ENCODE results near the gene RELL2.
A peak's percentile ranks its signal among the peaks of the same experiment; 100 is the strongest.

Gene RELL2, protein sequence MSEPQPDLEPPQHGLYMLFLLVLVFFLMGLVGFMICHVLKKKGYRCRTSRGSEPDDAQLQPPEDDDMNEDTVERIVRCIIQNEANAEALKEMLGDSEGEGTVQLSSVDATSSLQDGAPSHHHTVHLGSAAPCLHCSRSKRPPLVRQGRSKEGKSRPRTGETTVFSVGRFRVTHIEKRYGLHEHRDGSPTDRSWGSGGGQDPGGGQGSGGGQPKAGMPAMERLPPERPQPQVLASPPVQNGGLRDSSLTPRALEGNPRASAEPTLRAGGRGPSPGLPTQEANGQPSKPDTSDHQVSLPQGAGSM

DNA sequence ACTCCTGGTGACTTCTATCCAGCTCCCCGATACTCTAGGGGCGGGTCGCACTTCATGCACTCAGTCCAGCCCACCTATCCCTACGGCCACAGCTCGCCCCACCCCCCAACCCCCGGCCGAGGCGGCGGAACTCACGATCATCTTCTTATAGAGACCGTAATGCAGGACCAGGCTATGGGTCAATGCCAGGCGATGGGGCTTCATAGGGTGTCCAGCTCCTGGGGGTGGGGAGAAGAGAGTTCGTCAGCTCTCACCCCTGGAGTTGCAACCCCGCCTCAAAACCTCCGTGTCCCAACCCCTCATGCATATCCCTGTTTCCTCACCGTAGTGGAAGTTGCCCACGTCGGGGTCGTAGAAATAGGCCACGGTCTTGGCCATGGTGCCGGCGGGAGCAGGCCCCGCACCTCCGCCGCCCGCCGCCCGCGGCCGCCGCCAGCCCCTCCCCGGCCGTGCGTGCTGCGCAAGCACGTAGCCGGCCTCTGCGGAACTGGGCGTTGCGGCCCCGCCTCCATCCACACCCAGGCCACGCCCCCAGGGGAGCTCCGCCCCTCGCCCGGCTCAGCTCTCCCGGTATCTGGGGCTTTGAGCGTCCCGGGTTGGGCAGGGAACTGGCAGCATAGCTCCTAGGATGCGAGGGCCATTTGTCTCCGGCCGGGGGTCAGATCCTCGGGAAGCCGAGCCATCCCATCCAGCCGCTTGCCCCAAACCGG is at the start of gene RELL2, which contains the start of gene HDAC3:
Gene RELL2 (plus strand): TSS at position 585 of the 710 bp plus-strand sequence. CDS start 1,229 bp downstream, outside the sequence.
Gene HDAC3 (minus strand): TSS at position 437 of the 710 bp plus-strand sequence. CDS start 59 bp downstream, at position 378.
- peak within 1 kb of the TSS; percentile 99 for H3K4me3 ChIP-seq (ENCODE audit: low read length)
- TF ChIP-seq, protein P1, sequence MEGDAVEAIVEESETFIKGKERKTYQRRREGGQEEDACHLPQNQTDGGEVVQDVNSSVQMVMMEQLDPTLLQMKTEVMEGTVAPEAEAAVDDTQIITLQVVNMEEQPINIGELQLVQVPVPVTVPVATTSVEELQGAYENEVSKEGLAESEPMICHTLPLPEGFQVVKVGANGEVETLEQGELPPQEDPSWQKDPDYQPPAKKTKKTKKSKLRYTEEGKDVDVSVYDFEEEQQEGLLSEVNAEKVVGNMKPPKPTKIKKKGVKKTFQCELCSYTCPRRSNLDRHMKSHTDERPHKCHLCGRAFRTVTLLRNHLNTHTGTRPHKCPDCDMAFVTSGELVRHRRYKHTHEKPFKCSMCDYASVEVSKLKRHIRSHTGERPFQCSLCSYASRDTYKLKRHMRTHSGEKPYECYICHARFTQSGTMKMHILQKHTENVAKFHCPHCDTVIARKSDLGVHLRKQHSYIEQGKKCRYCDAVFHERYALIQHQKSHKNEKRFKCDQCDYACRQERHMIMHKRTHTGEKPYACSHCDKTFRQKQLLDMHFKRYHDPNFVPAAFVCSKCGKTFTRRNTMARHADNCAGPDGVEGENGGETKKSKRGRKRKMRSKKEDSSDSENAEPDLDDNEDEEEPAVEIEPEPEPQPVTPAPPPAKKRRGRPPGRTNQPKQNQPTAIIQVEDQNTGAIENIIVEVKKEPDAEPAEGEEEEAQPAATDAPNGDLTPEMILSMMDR (conservative IDR thresholded peaks at IDR 0.05; ENCODE audit: low read length): no peak

DNA sequence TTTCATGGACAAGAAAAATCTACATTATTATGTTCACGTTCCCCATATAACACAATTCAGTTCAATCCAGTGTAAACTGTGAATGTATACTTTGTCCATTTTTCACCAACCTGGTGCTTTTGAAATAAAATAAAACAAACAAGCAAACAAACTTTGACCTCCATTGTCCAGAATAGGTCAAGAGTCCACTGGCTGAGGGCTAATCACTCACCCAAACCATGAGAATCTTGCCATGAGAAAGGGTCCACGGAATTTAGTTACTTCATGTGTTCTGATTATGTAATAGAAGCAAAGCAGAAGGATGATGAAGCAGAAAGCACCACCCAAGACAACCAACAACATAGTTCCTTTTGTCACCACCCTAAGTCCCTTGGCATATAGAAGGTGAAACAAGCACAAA is 46.7 kb upstream of the RELL2 start:
- TF ChIP-seq, protein P1 (conservative IDR thresholded peaks at IDR 0.05; ENCODE audit: low read length): no peak
- H3K4me3 ChIP-seq (ENCODE audit: low read length): no peak overlapping the region
- DNase-seq (ENCODE audit: low read depth): no peak

More for the DNA sequence above, at the start of gene RELL2, which contains the start of gene HDAC3:
- peak; percentile 85 for DNase-seq (ENCODE audit: low read depth)

DNA sequence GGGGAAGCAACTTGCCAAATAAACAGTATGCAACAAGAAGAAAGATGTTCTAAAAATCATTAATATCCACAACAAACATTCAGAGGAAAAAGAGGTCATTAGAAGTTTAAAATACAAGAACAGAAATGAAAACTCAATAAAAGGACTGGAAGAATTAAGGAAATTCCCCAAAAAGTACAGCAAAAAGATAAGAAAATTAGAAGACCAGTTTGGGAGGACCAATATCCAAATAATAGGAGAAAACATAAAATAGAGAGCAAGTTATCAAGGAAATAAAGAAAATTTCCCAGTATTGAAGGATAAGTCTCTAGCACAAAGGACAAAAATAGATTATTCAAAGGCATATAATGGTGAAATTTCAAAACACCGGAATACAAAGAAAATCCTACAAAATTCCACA is 39.9 kb upstream of the RELL2 start:
- DNase-seq (ENCODE audit: low read depth): no peak
- TF ChIP-seq, protein P1 (conservative IDR thresholded peaks at IDR 0.05; ENCODE audit: low read length): no peak
- no peak overlapping the region for H3K4me3 ChIP-seq (ENCODE audit: low read length)

DNA sequence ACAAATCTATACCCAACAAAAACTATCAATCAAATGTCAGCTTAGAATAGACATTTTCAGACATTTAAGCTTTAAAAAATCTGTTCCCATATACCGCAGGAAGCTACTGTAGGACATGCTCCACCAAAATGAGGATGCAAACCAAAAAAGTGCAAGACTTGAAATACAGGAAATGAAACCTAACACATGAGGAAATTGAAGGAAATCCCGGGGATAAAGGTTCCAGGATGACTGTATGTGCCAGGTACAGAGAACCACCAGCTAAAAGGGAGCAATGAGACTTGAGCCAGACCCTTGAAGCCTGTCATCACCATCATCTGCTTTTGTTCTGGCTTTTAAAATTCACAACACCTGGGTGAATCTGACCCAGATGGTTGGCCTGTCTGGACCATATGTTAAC is 39.4 kb upstream of the RELL2 start:
- no peak overlapping the region for H3K4me3 ChIP-seq (ENCODE audit: low read length)
- DNase-seq (ENCODE audit: low read depth): no peak
- TF ChIP-seq, protein P1 (conservative IDR thresholded peaks at IDR 0.05; ENCODE audit: low read length): no peak

DNA sequence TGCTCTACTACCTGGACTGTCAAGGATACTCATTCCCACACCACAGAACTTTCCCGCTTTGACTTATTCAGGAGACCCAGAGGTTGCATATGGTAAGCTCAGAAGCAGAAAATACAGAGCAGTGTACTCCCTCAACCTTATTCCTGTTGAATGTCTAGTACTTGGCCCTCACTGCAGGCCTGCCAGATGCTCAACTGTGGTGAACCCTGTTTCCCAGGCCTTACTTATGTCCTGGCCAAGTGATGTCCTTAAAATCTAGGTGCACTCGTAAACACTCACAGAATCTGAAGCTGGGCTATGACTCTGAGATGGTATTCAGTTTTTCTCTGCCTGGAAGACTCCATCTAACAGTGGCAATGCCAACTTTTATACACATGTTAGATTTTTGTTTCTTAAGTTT is 39.0 kb upstream of the RELL2 start:
- no peak overlapping the region for H3K4me3 ChIP-seq (ENCODE audit: low read length)
- DNase-seq (ENCODE audit: low read depth): no peak
- TF ChIP-seq, protein P1 (conservative IDR thresholded peaks at IDR 0.05; ENCODE audit: low read length): no peak

DNA sequence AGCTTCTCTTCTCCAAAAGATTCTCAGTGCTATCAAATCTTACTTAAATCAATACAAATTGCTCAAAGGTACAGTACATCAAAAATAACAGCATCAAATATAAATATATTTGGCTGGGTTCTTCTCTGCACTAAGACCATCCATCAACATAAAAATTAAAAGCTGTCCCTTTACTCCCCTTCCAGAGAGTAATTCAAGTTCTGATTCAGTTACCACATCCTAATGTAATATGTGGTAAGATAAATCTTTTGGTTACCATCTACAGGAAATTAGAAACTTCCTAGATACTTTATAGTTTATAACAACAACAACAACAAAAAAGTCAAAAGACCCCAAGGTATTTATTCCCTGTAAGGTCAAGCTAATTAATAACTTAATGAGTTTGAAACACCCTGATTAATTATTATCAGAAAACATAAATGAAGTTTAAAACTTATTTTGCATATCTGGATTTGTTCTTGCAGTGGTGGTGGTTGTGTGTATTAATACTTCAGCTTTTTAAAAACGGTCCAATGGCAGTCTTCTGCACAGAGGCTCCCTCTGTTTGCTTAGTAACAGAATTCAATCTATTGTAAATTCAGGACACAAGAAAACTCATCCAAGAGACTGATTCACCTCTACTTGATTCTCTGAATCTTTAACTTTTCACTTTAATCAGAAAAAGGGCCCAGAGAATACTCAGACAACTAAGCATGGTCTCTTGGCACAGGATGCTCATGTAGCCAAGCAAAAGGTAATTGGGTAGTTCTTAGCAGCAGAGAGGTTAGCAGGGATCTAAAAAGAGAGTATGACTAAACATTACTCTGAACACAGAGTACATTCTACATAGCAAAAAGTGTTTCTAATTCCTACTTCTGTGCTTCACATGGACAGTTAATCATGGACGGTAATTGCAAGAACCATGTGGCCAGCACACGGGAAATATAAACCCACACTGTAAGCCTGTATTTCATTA is 38.1 kb upstream of the RELL2 start:
- no peak overlapping the region for H3K4me3 ChIP-seq (ENCODE audit: low read length)
- TF ChIP-seq, protein P1 (conservative IDR thresholded peaks at IDR 0.05; ENCODE audit: low read length): no peak
- DNase-seq (ENCODE audit: low read depth): peak; percentile 73
